K562 (cell line): ENCODE data around the gene OR56A4. TPM values are rescaled to one million over a fixed set of nuclear protein-coding genes. Genes with fewer than 3 reads are reported as not detected.
A peak's percentile ranks its signal among the peaks of the same experiment; 100 is the strongest.

Source experiments
- ATAC-seq: fragments of 200-7000 bp; cut with Tn5 transposase; 3 replicates; pipeline ENCODE4 v1.9.1; 2020; ENCODE audit warnings: moderate library complexity
- Bru-seq: library from RNA; stranded (reverse); fragments of 400-500 nt; gene quantifications from one replicate; lab custom pipeline; 2021; lab: Mats Ljungman, UMichigan
- BruChase-seq, 2 experiments: library from RNA; stranded (reverse); fragments of 400-500 nt; gene quantifications; one replicate each; lab custom pipeline; 2021; lab: Mats Ljungman, UMichigan
- BruUV-seq: library from RNA; stranded (reverse); fragments of 400-500 nt; replicated peaks from 2 replicates; lab custom pipeline; 2021; lab: Mats Ljungman, UMichigan
- CTCF ChIA-PET: fragments of 300-600 bp; formaldehyde crosslinking; extraction: SDS; loops from one replicate; lab custom pipeline; 2021; ENCODE audit warnings: low intra/inter-chr PET ratio; lab: Yijun Ruan, JAX
- POLR2A ChIA-PET: fragments of 300-600, 350-650 bp; sonication (Branson Sonifier 250); formaldehyde crosslinking; extraction: SDS; loops from one replicate; lab custom pipeline; 2021; ENCODE audit warnings: antibody characterized with exemption, inconsistent platforms; lab: Yijun Ruan, JAX
- DNase-seq, 4 experiments: peaks; one replicate each; pipeline versions ENCODE4 v3.0.0 to v3.0.0-alpha.2; 2011 to 2018; ENCODE audit warnings: low spot score in 3 of 4, mixed read lengths in 3 of 4; ENCODE audit errors: extremely low read depth in 1 of 4
- FAIRE-seq: peaks from 2 replicates; lab custom pipeline; 2011; peaks lifted over from hg19 to GRCh38; lab: Jason Lieb, UNC
- H2AFZ ChIP-seq: 2 replicates; pipeline ENCODE4 v1.6.0; 2011; ENCODE audit warnings: low read depth, low read length, control low read depth, inconsistent platforms
- H3K27ac ChIP-seq: fragments of 200-600 bp; 3 replicates; pipeline ENCODE4 v1.8.0; 2011; ENCODE audit warnings: low read depth, mild to moderate bottlenecking, control low read depth, inconsistent platforms, low read length, moderate library complexity, mixed read lengths; ENCODE audit errors: extremely low read depth
- H3K27me3 ChIP-seq, 2 experiments: fragments of 300-600 bp in 1 of 2; 2 replicates in 1 of 2; 3 replicates in 1 of 2; pipeline versions ENCODE4 v1.6.0 to v1.8.0; 2011; ENCODE audit warnings: inconsistent platforms in 2 of 2, low read length in 2 of 2, mild to moderate bottlenecking in 1 of 2, mixed read lengths in 1 of 2, moderate library complexity in 1 of 2; ENCODE audit not compliant: control insufficient read depth in 2 of 2, insufficient read depth in 2 of 2
- H3K36me3 ChIP-seq: fragments of 300-600 bp; 3 replicates; pipeline ENCODE4 v1.8.0; 2011; ENCODE audit warnings: mild to moderate bottlenecking, low read length, inconsistent platforms; ENCODE audit not compliant: control insufficient read depth, insufficient read depth
- H3K4me1 ChIP-seq, 2 experiments: fragments of 200-600 bp in 1 of 2; replicated peaks in 1 of 2; 2 replicates in 1 of 2; 3 replicates in 1 of 2; pipeline versions ENCODE4 v1.5.1 to v1.8.0; 2011; ENCODE audit warnings: inconsistent platforms in 2 of 2, low read length in 2 of 2, mild to moderate bottlenecking in 1 of 2, mixed read lengths in 1 of 2, moderate library complexity in 1 of 2; ENCODE audit not compliant: control insufficient read depth in 2 of 2, insufficient read depth in 2 of 2
- H3K4me2 ChIP-seq: 2 replicates; pipeline ENCODE4 v1.6.1; 2011; ENCODE audit warnings: low read length, control low read depth, inconsistent platforms, mixed read lengths; ENCODE audit not compliant: insufficient read depth
- H3K4me3 ChIP-seq: fragments of 200-600 bp; sonication (generic), shearing (Covaris generic); 2 replicates; pipeline ENCODE4 v1.5.1; 2016; ENCODE audit warnings: control low read depth, inconsistent platforms
- H3K79me2 ChIP-seq: fragments of 200-600 bp; 3 replicates; pipeline ENCODE4 v1.8.0; 2011; ENCODE audit warnings: low read length, inconsistent platforms; ENCODE audit not compliant: control insufficient read depth, insufficient read depth
- H3K9ac ChIP-seq, 2 experiments: 2 replicates each; pipeline versions ENCODE4 v1.6.0 to v1.6.1; 2011; ENCODE audit warnings: low read depth in 2 of 2, low read length in 2 of 2, control low read depth in 1 of 2, inconsistent platforms in 1 of 2, mild to moderate bottlenecking in 1 of 2, mixed read lengths in 1 of 2; ENCODE audit not compliant: insufficient read depth in 1 of 2
- H3K9me1 ChIP-seq: one replicate; pipeline ENCODE4 v1.6.0; 2011; ENCODE audit warnings: inconsistent platforms, mild to moderate bottlenecking, low read length, moderate library complexity; ENCODE audit not compliant: control insufficient read depth, insufficient read depth
- H3K9me3 ChIP-seq: replicated peaks from 2 replicates; pipeline ENCODE4 v1.5.1; 2011; ENCODE audit warnings: low read depth, low read length, inconsistent platforms; ENCODE audit not compliant: control insufficient read depth, insufficient read depth
- H4K20me1 ChIP-seq: replicated peaks from 2 replicates; pipeline ENCODE4 v1.6.1; 2011; ENCODE audit warnings: low read length, inconsistent platforms, mixed read lengths; ENCODE audit not compliant: control insufficient read depth, insufficient read depth
- BMI1 ChIP-seq: fragments of 150-350 bp; IDR thresholded peaks from 2 replicates; pipeline ENCODE4 v1.6.1; 2014; ENCODE audit warnings: low read length
- MYBL2 ChIP-seq, 2 experiments: fragments of 450-650 bp in 1 of 2; sonication (generic) in 1 of 2; formaldehyde crosslinking in 1 of 2; IDR thresholded peaks; 2 replicates each; pipeline versions ENCODE4 v1.6.1 to v1.8.1; 2017 to 2022; ENCODE audit warnings: borderline replicate concordance in 1 of 2, inconsistent platforms in 1 of 2, low read depth in 1 of 2, mild to moderate bottlenecking in 1 of 2, missing genetic modification reagents in 1 of 2, moderate library complexity in 1 of 2
- NFYB ChIP-seq: IDR thresholded peaks from 2 replicates; pipeline ENCODE4 v1.6.1; 2011; ENCODE audit warnings: mild to moderate bottlenecking, moderate library complexity; ENCODE audit not compliant: insufficient read length; ENCODE audit errors: extremely low read depth
- PREB ChIP-seq: sonication (generic); formaldehyde crosslinking; IDR thresholded peaks from 2 replicates; pipeline ENCODE4 v1.8.1; 2023; ENCODE audit warnings: mild to moderate bottlenecking, missing genetic modification reagents
- RFX7 ChIP-seq: fragments of 250-450 bp; sonication (Bioruptor Pico); IDR thresholded peaks from 2 replicates; pipeline ENCODE4 v1.5.1; 2021; ENCODE audit warnings: mild to moderate bottlenecking
- SMARCC2 ChIP-seq: fragments of 450-650 bp; IDR thresholded peaks from 2 replicates; pipeline ENCODE4 v1.6.1; 2017; ENCODE audit warnings: antibody characterized with exemption, moderate library complexity, mild to moderate bottlenecking, low read depth
- SRSF7 ChIP-seq: fragments of 200-400 bp; formaldehyde crosslinking; optimal IDR thresholded peaks from 2 replicates; pipeline ENCODE3; 2017; ENCODE audit warnings: mild to moderate bottlenecking, low read depth, low read length
- XRCC5 ChIP-seq: fragments of 200-400 bp; formaldehyde crosslinking; IDR thresholded peaks from 2 replicates; pipeline ENCODE4 v1.6.1; 2017; ENCODE audit warnings: low read depth, mild to moderate bottlenecking, low read length
- ZNF318 ChIP-seq, 2 experiments: fragments of 450-650 bp; IDR thresholded peaks; 2 replicates each; pipeline ENCODE4 v1.6.1; 2016; ENCODE audit warnings: mild to moderate bottlenecking in 2 of 2, borderline replicate concordance in 1 of 2, low read depth in 1 of 2, moderate library complexity in 1 of 2
- ZNF583 ChIP-seq: fragments of 250-450 bp; sonication (Bioruptor Pico); IDR thresholded peaks from 2 replicates; pipeline ENCODE4 v1.4.0; 2020
- in situ Hi-C: fragments of 300-500 bp; cut with MboI; formaldehyde crosslinking; loops from 4 replicates; pipeline ENCODE4 v1.15.0; 2018; ENCODE audit warnings: inconsistent platforms, mixed read lengths
- intact Hi-C: fragments of 100-400 bp; cut with micrococcal nuclease; formaldehyde crosslinking; loops from 2 replicates; pipeline ENCODE4 v1.14.2; 2022
- long read RNA-seq, 3 experiments: library from polyadenylated mRNA in 2 of 3; library from RNA in 1 of 3; unstranded in 2 of 3; stranded (forward) in 1 of 3; transcript quantifications; one replicate each; pipeline ENCODE4 v2.0.0, GENCODE V29; 2019 to 2022
- polyA minus RNA-seq, 3 experiments: library from RNA; depleted of rRNA, polyadenylated mRNA; stranded (reverse); fragments of >200 nt; gene quantifications; 2 replicates each; pipeline ENCODE4 v1.2.3, GENCODE V29; 2011
- polyA plus RNA-seq, 8 experiments: library from polyadenylated mRNA; depleted of rRNA in 4 of 8; stranded (reverse) in 5 of 8; unstranded in 3 of 8; fragments of >200 nt; fragmentation: Nextera tagmentation in 2 of 8; fragmentation: Illumina TruSeq in 1 of 8; extraction: Ambion mirVana in 2 of 8; extraction: Trizol in 1 of 8; gene quantifications; 2 replicates each; pipeline versions ENCODE4 v1.2.1 to v1.2.3, GENCODE V29; 2011 to 2014; ENCODE audit warnings: inconsistent platforms in 1 of 8, missing spikeins in 1 of 8
- total RNA-seq, 7 experiments: library from RNA; depleted of rRNA in 6 of 7; stranded (reverse); fragments of >200 nt in 6 of 7; fragmentation: Illumina TruSeq in 2 of 7; extraction: Trizol in 2 of 7; gene quantifications; 2 replicates each; pipeline versions ENCODE4 v1.2.1 to v1.2.3, GENCODE V29; 2011 to 2021; ENCODE audit warnings: low replicate concordance in 1 of 7

Gene OR56A4
- total RNA-seq (2011; cell fraction: chromatin; rRNA removed; ENCODE audit: low replicate concordance), result not detected in 2 replicates
- total RNA-seq (2011; cell fraction: nucleolus; rRNA removed), result not detected in 2 replicates
- not detected in 2 replicates for total RNA-seq (2011; cell fraction: nucleoplasm; rRNA removed)
- total RNA-seq (2014; rRNA removed), result not detected in 2 replicates
- not detected in 2 replicates for total RNA-seq (2014; rRNA removed; fragmentation: Illumina TruSeq; extraction: Trizol)
- total RNA-seq (2015; rRNA removed; fragmentation: Illumina TruSeq; extraction: Trizol), result not detected in 2 replicates
- total RNA-seq (2021), result not detected in 2 replicates
- polyA plus RNA-seq (2011; rRNA removed), result not detected in 2 replicates
- not detected in 2 replicates for polyA plus RNA-seq (2011; cell fraction: cytosol; rRNA removed)
- not detected in 2 replicates for polyA plus RNA-seq (2011; cell fraction: nucleus; rRNA removed)
- not detected in 2 replicates for polyA plus RNA-seq (2012)
- not detected in 2 replicates for polyA plus RNA-seq (2014; fragmentation: Illumina TruSeq; extraction: Trizol)
- not detected for polyA plus RNA-seq (2014; fragmentation: Nextera tagmentation; extraction: Ambion mirVana)
- polyA plus RNA-seq (2014; rRNA removed), result not detected in 2 replicates
- not detected in 2 replicates for polyA minus RNA-seq (2011; rRNA and poly(A)+ RNA removed)
- polyA minus RNA-seq (2011; cell fraction: cytosol; rRNA and poly(A)+ RNA removed), result not detected in 2 replicates
- polyA minus RNA-seq (2011; cell fraction: nucleus; rRNA and poly(A)+ RNA removed), result not detected in 2 replicates
- percentile 6 among the genes with signal in this experiment for Bru-seq, nascent RNA
- not detected for BruChase-seq, experiment 1, labeled RNA remaining after a 2-hour chase
- not detected for BruChase-seq, experiment 2, labeled RNA remaining after a 6-hour chase
- long read RNA-seq, experiment 1, result 0 reads
- long read RNA-seq, experiment 2, result 0 reads
- long read RNA-seq, experiment 3, result 0 reads

GRCh38 chr11:6006846-6007245 is at the start of gene OR56A4:
OR56A4 (minus strand) TSS chr11:6006946; CDS start chr11:6002992, 3,954 bp downstream.
- POLR2A ChIA-PET, result no interaction called here
- TF ChIP-seq ZNF583 (no peak), RFX7 (CRISPR knock-in tag) (no peak), BMI1 (no peak), ZNF318 (IDR thresholded peaks at IDR 0.05; ENCODE audit: borderline replicate concordance in 1 of 2, low read depth in 1 of 2) (no peak), SRSF7 (no peak), MYBL2 (IDR thresholded peaks at IDR 0.05; ENCODE audit: low read depth) (no peak), MYBL2 (CRISPR knock-in tag; IDR thresholded peaks at IDR 0.05; ENCODE audit: borderline replicate concordance) (no peak), SMARCC2 (no peak), XRCC5 (no peak), PREB (no peak), NFYB (no peak)

More at GRCh38 chr11:6006846-6007245, at the start of gene OR56A4:
- H3K4me2 ChIP-seq, result no peak within 1 kb of the TSS
- H3K9me1 ChIP-seq, result no peaks in the 10 kb centered on the region
- no peak for FAIRE-seq
- H3K4me1 ChIP-seq, result no peaks in the 10 kb centered on the region
- H2AFZ ChIP-seq, result no peak within 1 kb of the TSS
- H4K20me1 ChIP-seq, result no peaks in the 10 kb centered on the region
- no peak within 1 kb of the TSS for H3K9ac ChIP-seq
- H3K79me2 ChIP-seq, result no peaks in the 10 kb centered on the region
- in situ Hi-C loops (no loop called here), intact Hi-C loops (no loop called here)
- no peaks in the 10 kb centered on the region for H3K9me3 ChIP-seq
- ATAC-seq, result no peak
- no peak within 1 kb of the TSS for H3K27ac ChIP-seq
- H3K4me3 ChIP-seq, result no peak within 1 kb of the TSS
- BruUV-seq, result no TSS peak
- no peak for DNase-seq
- H3K36me3 ChIP-seq, result no peaks in the 10 kb centered on the region
- no peaks in the 10 kb centered on the region; a peak in 1 of 5 replicates for H3K27me3 ChIP-seq
- CTCF ChIA-PET, result no interaction called here
